22Rv1 (cell line): ENCODE results near the gene PRR19.

Source experiments
- ZFX ChIP-seq: fragments of 450-650 bp; IDR thresholded peaks from 2 replicates; pipeline ENCODE4 v1.6.1; 2017; ENCODE audit warnings: antibody characterized with exemption, borderline replicate concordance
- TF ChIP-seq, protein P1 (sequence below): fragments of 450-650 bp; IDR thresholded peaks from 2 replicates; pipeline ENCODE4 v1.5.1; 2017; ENCODE audit warnings: mild to moderate bottlenecking

DNA sequence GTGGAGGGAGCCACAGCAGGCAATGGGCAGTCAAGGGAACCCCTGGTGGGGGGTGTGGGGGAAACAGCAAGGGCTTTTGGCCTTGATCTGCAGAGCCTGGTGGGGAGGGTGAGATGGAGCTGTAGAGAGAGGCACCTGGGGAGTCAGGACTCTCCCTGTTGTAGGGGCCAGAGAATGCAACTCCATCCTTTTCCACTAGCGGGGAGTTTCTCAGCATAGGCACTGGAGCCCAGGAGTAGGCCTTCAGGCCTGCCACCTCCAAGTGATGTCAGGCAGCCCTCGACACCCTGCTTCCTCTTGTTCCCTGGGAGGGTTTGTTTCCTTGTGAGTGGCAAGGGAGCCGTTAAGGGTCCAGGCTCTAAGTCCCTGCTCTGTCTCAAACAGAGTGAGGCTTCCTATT lies 48.5 kb downstream of the PRR19 start:
- TF ChIP-seq, protein P1, sequence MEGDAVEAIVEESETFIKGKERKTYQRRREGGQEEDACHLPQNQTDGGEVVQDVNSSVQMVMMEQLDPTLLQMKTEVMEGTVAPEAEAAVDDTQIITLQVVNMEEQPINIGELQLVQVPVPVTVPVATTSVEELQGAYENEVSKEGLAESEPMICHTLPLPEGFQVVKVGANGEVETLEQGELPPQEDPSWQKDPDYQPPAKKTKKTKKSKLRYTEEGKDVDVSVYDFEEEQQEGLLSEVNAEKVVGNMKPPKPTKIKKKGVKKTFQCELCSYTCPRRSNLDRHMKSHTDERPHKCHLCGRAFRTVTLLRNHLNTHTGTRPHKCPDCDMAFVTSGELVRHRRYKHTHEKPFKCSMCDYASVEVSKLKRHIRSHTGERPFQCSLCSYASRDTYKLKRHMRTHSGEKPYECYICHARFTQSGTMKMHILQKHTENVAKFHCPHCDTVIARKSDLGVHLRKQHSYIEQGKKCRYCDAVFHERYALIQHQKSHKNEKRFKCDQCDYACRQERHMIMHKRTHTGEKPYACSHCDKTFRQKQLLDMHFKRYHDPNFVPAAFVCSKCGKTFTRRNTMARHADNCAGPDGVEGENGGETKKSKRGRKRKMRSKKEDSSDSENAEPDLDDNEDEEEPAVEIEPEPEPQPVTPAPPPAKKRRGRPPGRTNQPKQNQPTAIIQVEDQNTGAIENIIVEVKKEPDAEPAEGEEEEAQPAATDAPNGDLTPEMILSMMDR = no peak
- TF ChIP-seq ZFX = no peak
